Measurements from ENCODE around the gene FBH1.

DNA sequence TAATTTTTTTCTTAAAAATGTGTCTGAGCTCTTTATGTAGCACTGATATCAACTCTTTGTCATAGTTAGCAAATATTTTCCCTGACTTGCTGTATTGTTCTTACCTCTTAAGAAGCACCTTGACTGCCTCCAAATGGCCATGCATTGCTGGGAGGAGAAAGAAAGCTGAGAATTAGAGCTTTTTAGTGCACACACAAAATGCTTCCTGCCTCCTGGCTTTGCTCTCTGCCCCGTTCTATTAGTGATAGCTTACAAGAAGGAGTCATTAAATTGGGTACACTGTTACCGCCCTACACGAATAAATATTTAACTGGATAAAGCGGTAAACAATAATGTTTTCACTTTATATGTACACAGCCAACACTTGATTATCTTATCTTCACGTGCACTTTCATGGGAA lies 4.4 kb upstream of the FBH1 start:
- TF ChIP-seq, protein P1, sequence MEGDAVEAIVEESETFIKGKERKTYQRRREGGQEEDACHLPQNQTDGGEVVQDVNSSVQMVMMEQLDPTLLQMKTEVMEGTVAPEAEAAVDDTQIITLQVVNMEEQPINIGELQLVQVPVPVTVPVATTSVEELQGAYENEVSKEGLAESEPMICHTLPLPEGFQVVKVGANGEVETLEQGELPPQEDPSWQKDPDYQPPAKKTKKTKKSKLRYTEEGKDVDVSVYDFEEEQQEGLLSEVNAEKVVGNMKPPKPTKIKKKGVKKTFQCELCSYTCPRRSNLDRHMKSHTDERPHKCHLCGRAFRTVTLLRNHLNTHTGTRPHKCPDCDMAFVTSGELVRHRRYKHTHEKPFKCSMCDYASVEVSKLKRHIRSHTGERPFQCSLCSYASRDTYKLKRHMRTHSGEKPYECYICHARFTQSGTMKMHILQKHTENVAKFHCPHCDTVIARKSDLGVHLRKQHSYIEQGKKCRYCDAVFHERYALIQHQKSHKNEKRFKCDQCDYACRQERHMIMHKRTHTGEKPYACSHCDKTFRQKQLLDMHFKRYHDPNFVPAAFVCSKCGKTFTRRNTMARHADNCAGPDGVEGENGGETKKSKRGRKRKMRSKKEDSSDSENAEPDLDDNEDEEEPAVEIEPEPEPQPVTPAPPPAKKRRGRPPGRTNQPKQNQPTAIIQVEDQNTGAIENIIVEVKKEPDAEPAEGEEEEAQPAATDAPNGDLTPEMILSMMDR (conservative IDR thresholded peaks at IDR 0.05 in 1 of 2, IDR thresholded peaks at IDR 0.05 in 1 of 2; ENCODE audit: extremely low read depth in 1 of 2, insufficient read depth in 1 of 2, low read depth in 1 of 2, low read length in 2 of 2) = no peak
- no peak for TF ChIP-seq EZH2 (IDR thresholded peaks at IDR 0.05; ENCODE audit: borderline replicate concordance, low read length)
